GM12891 (cell line): ENCODE results near the gene NLGN1.

ENCODE experiments used
- DNase-seq: peaks from one replicate; pipeline ENCODE4 v3.0.0; 2011; ENCODE audit warnings: low spot score; ENCODE audit not compliant: insufficient read length
- FAIRE-seq: peaks from 2 replicates; lab custom pipeline; 2011; peaks lifted over from hg19 to GRCh38; lab: Jason Lieb, UNC
- PAX5 ChIP-seq: IDR thresholded peaks from 2 replicates; pipeline ENCODE4 v1.6.1; 2011; ENCODE audit warnings: low read length, moderate library complexity, mild to moderate bottlenecking; ENCODE audit not compliant: insufficient read depth, severe bottlenecking
- POLR2A ChIP-seq: IDR thresholded peaks from 2 replicates; pipeline ENCODE4 v1.6.1; 2011; ENCODE audit warnings: low read depth, low read length, control low read depth
- POLR2AphosphoS5 ChIP-seq: IDR thresholded peaks from 2 replicates; pipeline ENCODE4 v1.6.1; 2011; ENCODE audit warnings: low read depth, low read length, control low read depth
- POU2F2 ChIP-seq: IDR thresholded peaks from 2 replicates; pipeline ENCODE4 v1.6.1; 2011; ENCODE audit warnings: low read depth, mild to moderate bottlenecking, control low read depth, low read length, moderate library complexity
- SPI1 ChIP-seq: IDR thresholded peaks from 2 replicates; pipeline ENCODE4 v1.6.1; 2011; ENCODE audit warnings: low read depth, low read length, control low read depth
- TAF1 ChIP-seq: IDR thresholded peaks from 2 replicates; pipeline ENCODE4 v1.6.1; 2011; ENCODE audit warnings: low read depth, low read length, control low read depth

Gene NLGN1

GRCh38 chr3:174332391-174332790 is 934.8 kb downstream of the NLGN1 start:
- no peak for TF ChIP-seq SPI1
- TF ChIP-seq POLR2AphosphoS5: no peak
- no peak for TF ChIP-seq POLR2A
- no peak for TF ChIP-seq PAX5
- no peak for TF ChIP-seq TAF1
- no peak for FAIRE-seq

GRCh38 chr3:174333640-174334039 is 936.1 kb downstream of the NLGN1 start:
- TF ChIP-seq POLR2AphosphoS5 (no peak), PAX5 (no peak), TAF1 (no peak), SPI1 (no peak), POU2F2 (no peak), POLR2A (no peak)
- FAIRE-seq: no peak
- DNase-seq: no peak

More at GRCh38 chr3:174332391-174332790, 934.8 kb downstream of the NLGN1 start:
- DNase-seq: no peak

DNA sequence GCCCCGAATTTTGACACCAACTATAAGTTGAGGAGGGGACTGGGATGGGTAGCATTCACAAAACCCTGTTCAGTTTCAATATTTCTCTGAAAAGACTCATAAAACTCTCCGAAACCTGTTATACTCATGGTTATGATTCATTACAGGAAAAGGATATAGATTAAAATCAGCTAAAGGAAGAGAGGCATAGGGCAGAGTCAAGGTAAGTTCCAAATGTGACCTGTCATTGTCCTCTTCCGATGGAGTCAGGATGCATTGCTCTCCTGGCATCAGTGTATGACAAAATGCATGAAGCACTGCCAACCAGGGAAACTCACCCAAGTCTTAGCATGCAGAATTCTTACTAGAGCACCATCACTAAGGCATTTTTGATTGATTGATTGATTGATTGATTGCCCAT is 936.6 kb downstream of the NLGN1 start:
- no peak for FAIRE-seq
- no peak for TF ChIP-seq POLR2AphosphoS5
- no peak for TF ChIP-seq PAX5
- TF ChIP-seq POLR2A: no peak
- no peak for TF ChIP-seq TAF1
- TF ChIP-seq SPI1: no peak
- no peak for TF ChIP-seq POU2F2
- no peak for DNase-seq

DNA sequence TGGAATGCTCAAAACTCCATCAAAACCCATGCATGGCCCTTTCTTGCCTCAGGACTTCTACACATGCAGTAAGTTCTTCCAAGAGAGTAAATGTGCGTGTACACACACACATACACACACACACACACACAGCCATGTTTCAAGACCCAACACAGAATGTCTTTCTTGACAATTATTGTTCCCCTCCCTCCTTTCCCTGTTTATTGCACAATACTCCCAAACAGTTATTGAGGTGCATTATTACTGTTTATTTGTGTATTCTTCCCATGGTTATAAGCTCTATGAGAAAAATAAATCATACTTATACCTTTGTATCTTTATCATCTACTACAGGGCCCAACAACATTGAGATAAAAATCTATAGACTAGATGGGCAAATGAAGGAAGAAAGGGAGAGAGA is 937.8 kb downstream of the NLGN1 start:
- TF ChIP-seq TAF1 (no peak), POU2F2 (no peak), POLR2A (no peak), POLR2AphosphoS5 (no peak), PAX5 (no peak), SPI1 (no peak)
- DNase-seq: no peak
- FAIRE-seq: no peak

- no peak for TF ChIP-seq SPI1
- TF ChIP-seq TAF1: no peak
- TF ChIP-seq PAX5: no peak
- no peak for TF ChIP-seq POLR2AphosphoS5
- TF ChIP-seq POLR2A: no peak
- TF ChIP-seq POU2F2: no peak
- DNase-seq (no peak), FAIRE-seq (no peak)
These were observed 938.4 kb downstream of the NLGN1 start for GRCh38 chr3:174335910-174336309.
